Spleen (tissue), 11 donors: ENCODE results near the gene DISP2. TPM values are rescaled to one million over a fixed set of nuclear protein-coding genes. Genes with fewer than 3 reads are reported as not detected.
A peak's percentile ranks its signal among the peaks of the same experiment; 100 is the strongest.

ENCODE experiments used
- DNase-seq: peaks from one replicate; pipeline ENCODE4 v3.0.0-alpha.2; 2020
- H3K27ac ChIP-seq, 8 donors: fragments of 200-600 bp; sonication (generic) in 7 of 8; 1 replicate in 4 of 8; 2 replicates in 4 of 8; pipeline versions ENCODE4 v1.5.0 to v1.8.0; 2016 to 2021; ENCODE audit warnings: inconsistent platforms in 4 of 8, mild to moderate bottlenecking in 4 of 8, moderate library complexity in 1 of 8
- H3K27me3 ChIP-seq, 7 donors: fragments of 200-600 bp; sonication (generic) in 6 of 7; replicated peaks in 1 of 7; 1 replicate in 4 of 7; 2 replicates in 3 of 7; pipeline versions ENCODE4 v1.5.0 to v1.8.0; 2016 to 2021; ENCODE audit warnings: inconsistent platforms in 3 of 7, mild to moderate bottlenecking in 1 of 7
- H3K36me3 ChIP-seq, 6 donors: fragments of 200-600 bp; sonication (generic) in 5 of 6; 1 replicate in 4 of 6; 2 replicates in 2 of 6; pipeline versions ENCODE4 v1.5.0 to v1.8.0; 2016 to 2021; ENCODE audit warnings: inconsistent platforms in 2 of 6
- H3K4me1 ChIP-seq, 6 donors: fragments of 200-600 bp; sonication (generic) in 5 of 6; 1 replicate in 3 of 6; 2 replicates in 3 of 6; pipeline versions ENCODE4 v1.5.0 to v1.8.0; 2016 to 2021; ENCODE audit warnings: inconsistent platforms in 3 of 6
- H3K4me3 ChIP-seq, 8 donors: fragments of 200-600 bp; sonication (generic) in 7 of 8; 1 replicate in 4 of 8; 2 replicates in 4 of 8; pipeline versions ENCODE4 v1.5.0 to v1.8.0; 2016 to 2021; ENCODE audit warnings: inconsistent platforms in 4 of 8, mild to moderate bottlenecking in 4 of 8, moderate library complexity in 2 of 8
- H3K9me3 ChIP-seq, 8 donors: fragments of 200-600 bp; sonication (generic) in 7 of 8; 1 replicate in 4 of 8; 2 replicates in 4 of 8; pipeline versions ENCODE4 v1.5.0 to v1.8.0; 2016 to 2021; ENCODE audit warnings: inconsistent platforms in 4 of 8
- POLR2A ChIP-seq, 3 donors: fragments of 450-650 bp; IDR thresholded peaks; one replicate each; pipeline ENCODE4 v1.5.1; 2017; ENCODE audit warnings: antibody characterized with exemption in 3 of 3, mild to moderate bottlenecking in 1 of 3
- POLR2AphosphoS5 ChIP-seq, 3 donors: sonication (generic); formaldehyde crosslinking; IDR thresholded peaks; one replicate each; pipeline ENCODE4 v1.5.1; 2017; ENCODE audit warnings: antibody characterized with exemption in 3 of 3
- WGBS, 5 donors: extraction: QIAGEN DNeasy Blood & Tissue Kit in 3 of 5; methylation state at CpG; one replicate each; pipeline versions ENCODE4 v1.1.5 to v1.1.7; 2013 to 2018; 5-methylcytosine and 5-hydroxymethylcytosine counted together
- intact Hi-C: fragments of 100-400 bp; cut with DNase I; formaldehyde crosslinking; loops from one replicate; pipeline ENCODE4 v1.15.0; 2023; ENCODE audit warnings: low total_unique reads
- polyA plus RNA-seq, 3 donors: library from polyadenylated mRNA; stranded (reverse); fragments of 200-250 nt; gene quantifications; one replicate each; pipeline ENCODE4 v1.2.1, GENCODE V29; 2013
- total RNA-seq, 7 donors: library from RNA; depleted of rRNA in 3 of 7; stranded (reverse); fragments of >200 nt in 3 of 7; fragmentation: NEBNext Ultra II Directional in 4 of 7; extraction: Animal tissue kit (Norgen Biotek cat#: 25700) in 4 of 7; gene quantifications; one replicate each; pipeline versions ENCODE4 v1.1.0 to v1.2.1, GENCODE V29; 2016 to 2021
- TF ChIP-seq, protein P1 (sequence below), 11 experiments: fragments of 200-600 bp in 7 of 11; fragments of 450-650 bp in 4 of 11; sonication (generic) in 4 of 11; IDR thresholded peaks in 8 of 11; conservative IDR thresholded peaks in 3 of 11; 1 replicate in 7 of 11; 2 replicates in 4 of 11; pipeline versions ENCODE4 v1.4.0 to v1.8.0; 2016 to 2021; ENCODE audit warnings: antibody characterized with exemption in 11 of 11, inconsistent platforms in 4 of 11, mild to moderate bottlenecking in 1 of 11
- donor health status: healthy with polysubstance abuse.
- donor health status: DM: no; HTN: no; CAD: no; lungs with moderate emphysema.
- donor health status: DM: no; HTN: no; CAD: no.
- donor health status: Bipolar disorder and iron deficiency.
- donor health status: healthy.
- donor health status: DM: no; HTN: no; CAD: no.
- donor health status: DM: yes; HTN: yes; CAD: no.

Gene DISP2
- total and polyA plus RNA-seq, 10 donors = 0.05 to 3.0 (median 0.54) TPM; not detected in 1

DNA sequence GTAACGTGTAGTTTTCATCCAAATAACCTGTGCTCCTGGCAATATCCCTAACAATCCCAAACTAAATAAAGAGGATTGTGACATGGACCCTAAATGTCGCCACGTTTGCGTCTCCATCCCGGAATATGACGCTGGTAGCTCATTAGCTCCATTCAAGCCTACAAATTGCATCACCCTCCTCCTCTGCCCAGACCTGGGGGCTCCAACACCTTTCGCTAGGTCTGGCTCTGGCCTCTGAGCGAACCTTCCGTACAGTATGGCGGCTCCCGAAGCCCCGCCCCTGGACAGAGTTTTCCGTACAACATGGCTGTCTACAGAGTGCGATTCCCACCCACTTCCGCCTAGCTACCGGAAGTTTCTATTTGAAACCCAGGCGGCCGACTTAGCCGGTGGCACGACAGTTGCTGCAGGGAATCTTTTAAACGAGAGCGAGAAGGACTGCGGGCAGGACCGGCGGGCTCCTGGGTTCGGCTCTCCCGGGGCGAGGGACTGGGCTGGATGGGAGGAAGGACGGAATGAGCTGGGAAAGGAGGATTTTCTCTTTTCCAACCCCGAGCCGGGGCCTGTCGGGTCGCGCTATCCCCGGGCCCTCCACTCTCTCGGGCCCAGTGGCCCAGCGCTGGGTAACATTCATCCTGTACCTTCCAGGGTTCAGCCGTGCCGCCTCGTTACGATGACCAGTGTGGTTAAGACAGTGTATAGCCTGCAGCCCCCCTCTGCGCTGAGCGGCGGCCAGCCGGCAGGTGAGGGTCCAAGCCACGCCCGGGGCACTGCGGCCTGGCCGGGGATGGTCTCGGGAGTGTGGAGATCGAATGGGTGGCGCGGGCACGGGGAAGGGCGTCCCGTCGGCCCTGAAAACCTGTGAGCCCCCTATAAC is 24.8 kb downstream of the DISP2 start, which contains the start of gene KNSTRN:
Gene KNSTRN, plus strand, starts transcription at position 142 of the 877 bp plus-strand sequence. Its CDS starts 115 bp downstream, at position 257.
- TF ChIP-seq, protein P1, sequence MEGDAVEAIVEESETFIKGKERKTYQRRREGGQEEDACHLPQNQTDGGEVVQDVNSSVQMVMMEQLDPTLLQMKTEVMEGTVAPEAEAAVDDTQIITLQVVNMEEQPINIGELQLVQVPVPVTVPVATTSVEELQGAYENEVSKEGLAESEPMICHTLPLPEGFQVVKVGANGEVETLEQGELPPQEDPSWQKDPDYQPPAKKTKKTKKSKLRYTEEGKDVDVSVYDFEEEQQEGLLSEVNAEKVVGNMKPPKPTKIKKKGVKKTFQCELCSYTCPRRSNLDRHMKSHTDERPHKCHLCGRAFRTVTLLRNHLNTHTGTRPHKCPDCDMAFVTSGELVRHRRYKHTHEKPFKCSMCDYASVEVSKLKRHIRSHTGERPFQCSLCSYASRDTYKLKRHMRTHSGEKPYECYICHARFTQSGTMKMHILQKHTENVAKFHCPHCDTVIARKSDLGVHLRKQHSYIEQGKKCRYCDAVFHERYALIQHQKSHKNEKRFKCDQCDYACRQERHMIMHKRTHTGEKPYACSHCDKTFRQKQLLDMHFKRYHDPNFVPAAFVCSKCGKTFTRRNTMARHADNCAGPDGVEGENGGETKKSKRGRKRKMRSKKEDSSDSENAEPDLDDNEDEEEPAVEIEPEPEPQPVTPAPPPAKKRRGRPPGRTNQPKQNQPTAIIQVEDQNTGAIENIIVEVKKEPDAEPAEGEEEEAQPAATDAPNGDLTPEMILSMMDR (IDR thresholded peaks at IDR 0.05 in 8 of 11, conservative IDR thresholded peaks at IDR 0.05 in 3 of 11) = peak in 1 of 11 experiments; percentile 28
- TF ChIP-seq POLR2A (IDR thresholded peaks at IDR 0.05) = peak in 1 of 3 donors; percentile 6
- peak; percentile 71 to 81 (median 74) for TF ChIP-seq POLR2AphosphoS5 (IDR thresholded peaks at IDR 0.05)
- peaks cover 3 to 23% (median 13%) of the 10 kb centered on the region in 6 donors for H3K36me3 ChIP-seq

DNA sequence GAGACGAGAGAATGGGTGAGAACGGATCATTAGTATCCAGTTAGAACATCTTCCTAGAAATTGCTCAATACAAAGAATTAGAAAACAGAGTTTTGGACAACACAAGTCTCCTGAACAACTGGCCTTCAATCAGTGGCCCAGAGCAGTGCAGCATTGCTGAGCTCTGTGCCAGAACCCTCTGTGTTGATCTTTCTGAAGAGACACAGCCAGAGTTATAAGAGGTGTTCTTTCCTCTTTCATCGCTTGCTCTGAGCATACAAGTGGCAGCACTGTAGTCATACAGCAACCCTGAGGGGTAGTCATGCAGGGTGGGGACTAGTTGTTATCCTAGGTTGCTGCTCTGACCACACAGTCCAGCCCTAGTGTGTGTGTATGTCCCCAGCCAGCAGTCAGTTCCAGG is 28.5 kb downstream of the DISP2 start:
- DNase-seq = no peak
- H3K36me3 ChIP-seq = peaks cover 3 to 56% (median 19%) of the 10 kb centered on the region in 6 donors
- no peak overlapping the region for H3K4me3 ChIP-seq
- H3K27ac ChIP-seq = no peak overlapping the region
- no peaks in the 10 kb centered on the region for H3K27me3 ChIP-seq
- whole genome bisulfite sequencing, 5 donors = 92 to 99% (median 95%) methylated on average over 3 of the region's 3 CpGs
- H3K9me3 ChIP-seq = no peaks in the 10 kb centered on the region
- TF ChIP-seq POLR2AphosphoS5 (IDR thresholded peaks at IDR 0.05) (no peak), POLR2A (IDR thresholded peaks at IDR 0.05) (no peak)
- TF ChIP-seq, protein P1 (IDR thresholded peaks at IDR 0.05 in 8 of 11, conservative IDR thresholded peaks at IDR 0.05 in 3 of 11) = no peak
- intact Hi-C loops = no loop called here
- peaks cover 0 to 55% (median 29%) of the 10 kb centered on the region in 6 donors for H3K4me1 ChIP-seq

More for the DNA sequence above, 24.8 kb downstream of the DISP2 start, which contains the start of gene KNSTRN:
- DNase-seq = peak; percentile 96
- no peaks in the 10 kb centered on the region for H3K9me3 ChIP-seq
- H3K27me3 ChIP-seq = no peaks in the 10 kb centered on the region
- peaks cover 0 to 42% (median 23%) of the 10 kb centered on the region in 6 donors for H3K4me1 ChIP-seq
- intact Hi-C loops = no loop called here
- H3K27ac ChIP-seq = peak within 1 kb of the TSS in 6 of 8 donors; percentile 39 to 81 (median 66)
- 6 to 10% (median 6%) methylated on average over 37 to 57 of the region's 57 CpGs for WGBS, 5 donors
- H3K4me3 ChIP-seq = peak within 1 kb of the TSS; percentile 64 to 98 (median 80)

DNA sequence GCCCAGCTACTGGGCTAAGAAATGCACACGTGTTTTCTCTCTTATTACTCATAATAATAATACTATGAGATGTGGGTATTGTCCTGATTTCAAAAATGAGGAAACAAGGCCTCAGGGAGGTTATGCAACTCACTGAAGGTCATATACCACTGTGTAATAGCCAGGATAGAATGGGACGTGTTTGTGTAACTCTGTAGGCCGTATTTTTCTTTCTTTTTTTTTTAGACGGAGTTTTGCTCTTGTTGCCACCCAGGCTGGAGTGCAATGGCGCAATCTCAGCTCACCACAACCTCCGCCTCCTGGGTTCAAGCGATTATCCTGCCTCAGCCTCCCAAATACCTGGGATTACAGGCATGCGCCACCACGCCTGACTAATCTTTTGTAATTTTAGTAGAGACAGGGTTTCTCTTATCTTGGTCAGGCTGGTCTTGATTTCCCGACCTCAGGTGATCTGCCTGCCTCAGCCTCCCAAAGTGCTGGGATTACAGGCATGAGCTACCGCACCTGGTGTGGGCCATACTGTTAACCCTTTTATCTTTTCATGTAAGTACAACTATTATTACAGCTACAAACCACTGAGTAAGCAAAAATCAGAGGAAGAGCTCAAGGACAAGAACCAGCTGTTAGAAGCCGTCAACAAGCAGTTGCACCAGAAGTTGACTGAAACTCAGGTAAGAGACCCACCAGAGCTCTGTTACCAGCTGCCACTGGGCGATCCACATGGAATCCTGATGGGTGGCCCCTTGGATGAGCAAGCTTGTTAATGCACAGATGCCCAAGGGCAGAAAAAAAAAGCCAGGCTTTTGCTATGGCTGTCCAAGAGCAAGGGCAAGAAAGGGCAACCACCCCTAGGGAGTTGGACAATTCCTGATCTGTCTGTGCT is 31.2 kb downstream of the DISP2 start:
- intact Hi-C loops = no loop called here
- DNase-seq = peak; percentile 71
- Histone ChIP-seq H3K36me3 (peaks cover 3 to 83% (median 37%) of the 10 kb centered on the region in 6 donors), H3K9me3 (no peaks in the 10 kb centered on the region), H3K4me1 (peaks cover 0 to 34% (median 12%) of the 10 kb centered on the region in 6 donors), H3K27ac (peak overlapping the region in 7 of 8 donors; percentile 18 to 86 (median 72)), H3K27me3 (no peaks in the 10 kb centered on the region), H3K4me3 (no peak overlapping the region)
- 63 to 83% (median 69%) methylated on average over 13 of the region's 13 CpGs for WGBS, 5 donors
- TF ChIP-seq POLR2AphosphoS5 (IDR thresholded peaks at IDR 0.05) (peak in 1 of 3 donors; percentile 19), POLR2A (IDR thresholded peaks at IDR 0.05) (no peak)
- TF ChIP-seq, protein P1 (IDR thresholded peaks at IDR 0.05 in 8 of 11, conservative IDR thresholded peaks at IDR 0.05 in 3 of 11) = no peak
